Measurements from ENCODE around the gene CRTC3.
A peak's percentile ranks its signal among the peaks of the same experiment; 100 is the strongest.
"Not testable (repeated sequence)": the region's sequence is repeated elsewhere in the genome, so short reads cannot be mapped to it uniquely, and the experiment has no call there.

The CRTC3 gene

DNA sequence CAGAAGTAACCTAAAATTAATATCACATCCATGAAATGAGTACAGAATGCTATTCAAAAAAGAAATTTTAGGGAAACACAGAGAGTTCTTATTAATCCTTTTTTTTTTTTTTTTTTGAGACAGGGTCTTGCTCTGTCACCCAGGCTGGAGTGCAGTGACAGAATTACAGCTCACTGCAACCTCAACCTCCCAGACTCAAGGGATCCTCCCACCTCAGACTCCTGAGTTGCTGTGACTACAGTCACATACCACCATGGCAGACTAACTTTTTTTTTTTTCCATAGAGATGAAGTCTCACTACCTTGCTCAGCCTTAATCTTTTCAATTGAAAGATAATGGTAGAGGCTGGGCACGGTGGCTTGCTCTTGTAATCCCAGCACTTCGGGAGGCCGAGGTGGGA is 6.3 kb upstream of the CRTC3 start:
- DNase-seq = no peak

DNA sequence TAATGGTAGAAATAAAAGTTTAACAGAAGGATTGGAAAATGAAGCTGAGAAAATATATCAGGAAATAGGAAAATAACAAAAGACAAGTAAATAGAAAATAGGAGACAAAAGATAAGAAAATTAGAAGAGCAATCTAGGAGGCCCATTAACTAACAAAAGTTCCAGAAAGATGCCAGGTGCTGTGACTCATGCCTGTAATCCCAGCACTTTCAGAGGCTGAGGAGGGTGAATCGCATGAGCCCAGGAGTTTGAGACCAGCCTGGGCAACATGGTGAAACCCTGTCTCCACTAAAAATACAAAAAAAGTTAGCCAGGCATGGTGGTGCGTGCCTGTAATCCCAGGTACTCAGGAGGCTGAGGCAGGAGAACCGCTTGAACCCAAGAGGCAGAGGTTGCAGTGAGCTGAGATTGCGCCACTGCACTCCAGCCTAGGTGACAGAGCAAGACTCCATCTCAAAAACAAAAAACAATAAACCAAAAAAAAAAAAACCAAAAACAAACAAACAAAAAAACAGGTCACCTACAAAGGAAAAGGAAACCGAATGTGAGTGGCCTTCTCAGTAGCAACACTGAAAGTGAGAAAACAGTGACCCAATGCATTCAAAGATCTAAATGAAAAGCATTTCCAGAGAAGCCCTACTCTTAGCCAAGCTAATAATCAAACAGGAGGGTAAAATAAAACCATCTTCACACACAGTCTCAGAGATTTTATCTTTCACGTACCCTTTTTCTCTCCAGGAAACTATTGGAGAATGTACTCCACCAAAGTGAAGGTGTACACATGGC is 5.5 kb upstream of the CRTC3 start:
- DNase-seq = not testable (repeated sequence)

DNA sequence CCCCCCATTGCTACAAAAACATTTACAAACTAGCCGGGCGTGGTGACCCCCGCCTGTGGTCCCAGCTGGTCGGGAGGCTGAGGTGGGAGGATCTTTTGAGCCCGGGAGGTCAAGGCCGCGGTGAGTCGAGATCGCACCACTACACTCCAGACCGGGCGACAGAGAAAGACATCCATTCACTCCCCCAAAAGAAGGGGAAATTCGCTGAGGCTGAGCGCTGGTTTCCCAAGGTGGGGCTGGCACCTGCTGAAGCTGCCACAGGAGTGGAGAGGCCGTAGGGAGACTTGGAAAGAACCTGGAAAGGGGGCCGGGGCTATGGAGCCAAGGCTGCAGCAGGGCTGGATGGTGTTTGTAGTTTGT is 732 bp upstream of the CRTC3 start:
- no peak for DNase-seq

DNA sequence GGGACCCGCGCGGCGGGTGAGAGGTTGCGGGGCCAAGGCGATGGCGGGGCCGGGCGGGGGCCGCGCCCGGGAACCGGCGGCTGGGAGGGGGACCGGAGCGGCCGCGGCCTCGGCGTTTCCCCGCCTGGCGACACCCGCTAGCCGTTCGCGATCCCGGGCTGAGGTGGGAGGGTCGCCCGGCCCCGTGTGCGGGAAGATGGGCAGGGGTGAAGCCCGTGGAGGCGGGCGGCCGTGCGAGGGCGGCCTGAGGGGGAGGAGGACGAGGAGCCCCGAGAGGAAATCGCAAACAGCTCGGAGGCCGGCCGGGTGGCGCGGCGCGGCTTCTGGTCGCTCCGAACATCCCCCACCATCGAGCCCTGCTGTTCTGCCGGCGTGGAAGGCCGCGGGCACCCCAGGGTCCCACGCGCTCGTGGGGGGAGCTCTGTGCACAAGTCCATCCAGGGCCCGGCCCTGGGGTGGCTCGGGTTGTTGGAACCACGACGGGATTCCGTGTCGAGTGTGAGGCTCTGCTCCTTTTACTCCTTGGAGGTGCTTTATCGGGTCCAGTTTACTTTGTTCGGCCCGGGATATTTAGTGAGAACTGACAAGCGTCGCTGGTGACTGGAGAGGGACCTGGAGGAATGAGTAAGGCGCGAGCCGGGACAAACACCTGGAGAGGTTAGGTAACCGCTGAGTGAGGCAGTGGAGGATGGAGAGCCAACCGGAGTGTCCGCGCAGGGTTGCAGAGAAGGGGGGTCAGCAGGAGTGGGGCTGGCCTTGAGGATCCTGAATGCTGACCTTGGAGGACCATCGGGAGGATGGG is 728 bp downstream of the CRTC3 start:
- peak; percentile 22 for DNase-seq

DNA sequence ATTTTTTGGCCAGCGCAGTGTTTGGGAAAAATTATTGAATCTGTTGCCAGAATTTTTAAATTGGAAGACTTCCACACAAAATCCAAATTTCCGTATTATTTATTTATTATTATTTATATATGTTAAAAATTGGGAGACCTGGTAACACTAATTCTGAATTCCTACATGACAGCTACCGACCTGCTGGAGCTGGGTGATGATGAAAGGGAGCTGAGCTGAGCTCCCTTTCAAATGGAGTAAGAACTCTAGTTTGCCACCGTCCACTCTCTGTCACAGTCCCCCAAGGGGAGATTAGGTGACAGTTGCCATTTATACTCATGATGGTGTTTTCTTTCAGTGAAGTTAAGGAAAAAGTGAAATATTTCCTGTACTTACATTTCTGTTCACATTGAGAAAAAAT is 1.4 kb downstream of the CRTC3 start:
- DNase-seq = no peak

DNA sequence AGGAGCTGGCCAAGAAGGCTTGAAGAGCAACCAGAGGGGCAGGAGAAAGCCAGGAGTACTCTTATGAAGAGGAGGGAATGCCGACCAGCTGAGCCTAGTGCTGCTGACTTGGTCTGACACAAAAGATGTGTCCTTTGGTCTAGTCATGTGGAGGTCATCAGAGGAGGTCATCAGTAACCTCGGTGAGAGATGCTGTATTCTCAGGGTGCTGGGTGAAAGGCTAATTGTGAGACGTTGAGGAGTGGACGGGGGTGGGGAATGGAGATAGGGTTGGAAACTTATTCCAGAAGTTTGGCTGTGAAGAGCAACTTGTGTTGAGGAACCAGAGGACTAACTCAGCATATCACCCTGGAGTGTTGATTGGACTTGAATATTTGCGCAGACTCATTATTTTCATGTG is 5.5 kb downstream of the CRTC3 start:
- no peak for DNase-seq

DNA sequence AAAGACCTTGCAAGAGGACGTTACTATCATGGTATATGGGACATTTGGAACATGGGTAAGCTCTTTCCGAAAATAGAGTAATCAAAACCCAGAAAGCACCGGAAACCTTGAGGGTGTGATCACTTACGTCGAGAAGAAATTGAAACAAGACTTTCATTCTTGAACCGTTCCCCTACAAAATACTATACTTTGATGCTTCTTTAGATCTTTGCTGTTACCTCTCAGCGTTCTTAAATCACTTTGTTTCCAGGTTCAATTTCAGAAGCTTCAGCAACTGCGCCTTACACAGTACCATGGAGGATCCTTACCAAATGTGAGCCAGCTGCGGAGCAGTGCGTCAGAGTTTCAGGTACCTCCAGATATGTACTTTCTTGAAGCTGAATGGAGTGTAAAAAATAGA is 10.1 kb downstream of the CRTC3 start:
- no peak for DNase-seq

DNA sequence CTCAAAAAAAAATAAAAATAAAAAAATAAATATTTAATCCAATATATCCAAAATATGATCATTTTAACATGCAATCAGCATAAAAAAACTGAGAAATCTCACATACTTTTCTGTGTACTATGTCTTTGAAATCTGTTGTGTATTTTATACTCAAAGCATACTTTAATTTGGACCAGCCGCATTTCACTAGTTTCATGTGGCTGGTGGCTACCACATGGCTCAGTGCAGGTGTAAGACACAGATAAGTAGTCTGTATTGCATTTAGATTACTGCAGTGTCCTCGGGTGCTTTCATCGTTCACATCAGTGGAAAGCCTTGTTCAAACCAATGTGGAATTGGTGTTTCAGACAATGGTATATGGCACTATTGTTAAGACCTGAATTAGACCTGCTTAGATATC is 11.0 kb downstream of the CRTC3 start:
- DNase-seq = no peak

DNA sequence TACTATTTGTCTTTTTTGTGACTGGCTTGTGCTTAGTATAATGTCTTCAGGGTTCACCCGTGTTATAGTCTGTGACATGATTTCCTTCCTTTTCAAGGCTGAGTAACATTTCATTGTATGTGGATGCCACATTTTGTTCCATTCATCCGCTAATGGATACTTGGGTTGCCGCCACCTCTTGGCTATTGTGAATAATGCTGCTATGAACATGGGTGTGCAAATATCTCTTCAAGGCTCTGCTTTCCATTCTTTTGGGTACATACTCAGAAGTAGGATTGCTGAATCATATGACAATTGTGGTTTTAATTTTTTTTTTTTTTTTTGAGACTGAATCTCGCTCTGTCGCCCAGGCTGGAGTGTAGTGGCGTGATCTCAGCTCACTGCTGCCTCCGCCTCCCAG is 15.4 kb downstream of the CRTC3 start:
- no peak for DNase-seq

DNA sequence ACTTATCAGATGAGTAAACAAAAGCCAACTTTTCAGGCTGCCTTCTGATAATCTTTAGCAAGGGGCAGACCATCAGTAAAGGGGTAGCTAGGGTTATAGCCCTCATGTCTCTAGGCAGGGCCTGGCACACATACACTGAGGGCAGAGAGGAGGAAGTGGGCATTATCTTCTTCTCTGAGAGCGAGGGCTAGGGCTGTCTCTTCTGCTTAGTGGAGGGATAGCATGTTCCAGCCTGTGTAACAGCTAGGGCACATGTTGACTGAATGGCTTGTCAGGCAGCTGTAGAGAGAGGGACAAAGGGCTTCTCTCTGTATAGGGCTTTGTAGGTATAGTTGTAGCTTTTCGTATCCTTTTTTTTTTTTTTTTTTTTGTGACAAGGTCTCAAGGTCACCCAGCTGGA is 17.8 kb downstream of the CRTC3 start:
- no peak for DNase-seq

DNA sequence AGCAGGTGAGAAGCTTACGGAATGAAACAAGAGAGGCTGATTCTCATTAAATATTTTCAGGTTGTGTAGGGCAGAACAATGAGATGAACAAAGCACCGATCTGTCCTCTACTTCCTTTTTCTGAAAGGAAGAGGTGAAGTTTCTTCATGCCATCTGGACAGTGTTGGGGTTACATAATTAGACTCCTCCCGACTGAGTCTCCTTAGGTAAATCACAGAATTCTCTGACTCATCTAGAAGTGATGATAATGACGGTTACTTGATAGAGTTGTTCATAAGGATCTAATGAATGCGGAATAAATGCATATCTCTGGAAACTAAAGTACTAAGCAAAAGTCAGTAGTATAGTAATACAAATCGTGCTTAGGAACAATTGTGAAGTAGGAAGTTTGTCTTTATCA is 21.2 kb downstream of the CRTC3 start:
- DNase-seq = no peak

DNA sequence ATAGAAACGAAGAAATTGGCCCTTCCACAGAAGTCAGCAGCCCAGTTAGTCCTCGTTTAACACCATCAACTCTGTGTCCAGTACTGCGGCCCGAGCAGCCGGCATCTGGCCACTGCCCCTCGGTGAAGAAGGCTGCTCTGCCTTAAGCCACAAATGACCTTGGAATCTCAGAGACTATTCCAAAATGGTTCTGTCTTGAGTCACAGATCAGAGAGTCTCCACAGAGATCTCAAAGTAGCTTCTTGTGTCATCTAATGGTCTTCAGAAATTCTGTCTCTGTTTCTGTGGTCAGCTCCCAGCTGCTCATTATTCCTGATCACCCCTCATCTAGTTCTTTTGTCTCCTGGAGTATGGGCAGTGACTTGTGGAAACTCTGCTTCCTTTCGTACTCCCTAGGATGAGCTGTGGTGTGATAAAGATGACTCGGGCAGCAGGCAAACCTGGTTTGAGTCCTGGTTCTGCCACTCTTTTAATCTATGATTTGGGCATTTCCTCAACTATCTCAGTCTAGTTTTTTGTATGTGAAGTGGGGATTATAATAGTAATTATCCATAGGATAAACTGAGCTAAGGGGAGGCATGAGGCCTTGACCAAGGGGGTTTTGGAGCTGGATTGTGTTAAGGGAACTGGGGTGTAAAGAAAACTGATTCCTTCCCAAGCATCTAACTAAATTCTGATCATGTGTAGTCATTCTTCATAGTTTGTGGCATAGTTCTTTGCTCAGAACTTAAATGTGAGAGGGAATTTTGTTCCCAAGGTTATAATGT is 22.6 kb downstream of the CRTC3 start:
- DNase-seq = no peak

DNA sequence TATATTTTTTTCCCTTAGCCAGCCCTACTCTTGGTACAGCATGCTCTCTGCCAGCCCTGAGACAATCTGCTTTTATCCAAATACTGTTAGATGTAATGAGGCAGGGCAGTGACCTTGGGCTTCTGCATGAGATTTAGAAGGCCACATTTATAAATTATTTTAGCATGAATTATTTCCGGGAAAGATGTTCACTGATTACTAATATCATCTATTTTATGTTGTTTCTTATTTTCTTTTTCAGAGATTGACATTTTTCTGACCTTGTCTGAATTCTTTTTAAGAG is 23.1 kb downstream of the CRTC3 start:
- DNase-seq = no peak

DNA sequence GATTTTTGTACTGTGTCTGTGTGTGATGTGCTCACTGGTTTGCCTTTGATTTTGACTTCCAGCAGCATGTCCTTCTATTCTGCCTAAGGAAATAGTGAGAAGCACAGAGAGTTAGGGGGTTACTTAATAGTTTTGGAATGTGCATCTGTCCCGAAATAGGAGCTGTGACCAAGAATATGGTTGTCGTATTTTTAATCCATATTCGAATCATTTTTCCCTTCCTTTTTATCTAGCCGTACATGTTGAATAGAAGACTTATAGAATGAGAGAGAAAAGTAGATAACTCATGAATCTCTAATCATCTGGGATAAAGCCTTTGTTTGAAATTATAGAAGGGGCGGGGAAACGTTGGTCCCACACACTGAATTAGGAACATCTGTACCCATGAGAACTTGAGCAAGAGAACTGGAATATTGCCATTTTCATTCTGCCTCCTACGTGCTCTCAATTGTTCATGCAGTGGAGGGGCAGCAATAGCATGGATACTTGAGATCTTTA is 23.6 kb downstream of the CRTC3 start:
- DNase-seq = no peak

DNA sequence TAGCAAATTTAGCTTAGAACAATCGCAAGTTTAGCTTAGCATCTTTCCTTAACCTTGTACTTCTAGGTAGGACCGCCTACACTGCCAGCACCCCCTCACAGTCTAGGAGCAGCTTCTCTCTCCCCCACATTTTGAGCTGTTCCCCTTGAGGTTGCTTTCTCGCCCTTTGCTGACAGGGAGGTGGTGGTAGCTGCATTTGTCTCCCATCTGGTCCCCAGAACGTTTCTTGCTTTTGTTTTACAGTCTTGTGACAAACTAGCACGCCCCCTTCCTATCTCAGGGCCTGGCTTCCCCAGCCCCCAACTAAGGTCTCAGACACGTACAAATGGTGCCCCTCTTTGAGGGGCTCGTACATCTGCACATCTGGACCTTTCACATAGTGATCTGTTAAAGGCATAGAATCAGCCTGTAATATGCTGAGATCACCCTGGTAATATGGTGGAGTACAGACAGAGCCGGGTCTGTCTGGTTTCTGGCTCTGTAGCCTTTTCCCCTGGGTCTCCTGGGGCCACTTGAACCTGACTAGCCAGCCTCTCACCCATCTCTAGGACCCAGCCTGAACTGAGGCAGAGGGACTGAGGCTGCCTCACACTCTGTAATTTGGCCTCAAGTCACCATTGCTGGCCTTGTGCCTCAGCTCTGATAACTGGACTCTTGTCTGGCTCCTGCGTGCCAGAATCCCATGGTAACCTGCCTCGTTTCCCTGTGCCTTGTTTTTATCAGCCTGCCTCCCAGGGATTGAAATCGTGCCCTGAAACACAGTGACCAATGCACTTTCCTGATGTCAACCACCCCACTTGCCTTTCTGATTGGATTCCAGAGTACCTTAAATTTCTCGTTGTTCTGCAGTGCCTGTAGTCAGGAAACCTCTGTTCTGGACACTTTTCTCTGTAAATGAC is 27.7 kb downstream of the CRTC3 start:
- no peak for DNase-seq

DNA sequence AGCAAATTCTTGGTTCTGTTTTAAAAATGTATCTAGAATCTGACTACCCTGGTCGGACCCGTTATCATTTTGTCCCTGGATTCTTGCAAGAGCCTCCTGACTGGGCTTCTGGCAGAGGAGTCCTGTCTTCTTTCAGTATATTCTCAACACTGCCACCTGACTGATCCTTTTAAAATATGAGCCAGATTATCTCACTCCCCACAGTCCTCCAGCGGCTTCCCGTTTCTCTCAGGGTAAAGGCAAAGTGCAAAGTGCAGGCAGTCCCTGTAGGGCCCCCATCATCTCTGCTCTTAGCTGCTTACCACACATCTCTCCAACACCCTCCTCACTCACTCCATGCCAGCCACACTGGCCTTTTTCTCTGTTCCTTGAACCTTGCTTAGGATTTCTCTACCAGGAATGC is 28.4 kb downstream of the CRTC3 start:
- no peak for DNase-seq

DNA sequence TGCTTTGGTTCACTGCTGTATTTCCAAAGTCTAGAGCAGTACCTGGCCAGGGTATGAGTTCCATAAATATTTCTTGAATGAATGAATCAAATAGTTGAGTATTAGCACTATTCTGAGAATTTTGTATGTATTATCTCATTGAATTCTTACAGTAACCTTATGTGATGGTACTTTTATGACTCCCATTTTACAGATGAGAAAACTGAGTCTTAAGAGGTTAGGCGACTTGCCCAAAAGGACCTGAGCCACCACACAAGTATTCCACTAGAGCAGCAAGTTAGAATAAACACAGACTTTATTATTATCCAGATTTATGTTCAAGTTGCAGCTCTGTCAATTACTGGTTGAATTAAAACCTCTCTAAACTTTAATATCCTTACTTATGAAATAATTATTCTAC is 29.4 kb downstream of the CRTC3 start:
- no peak for DNase-seq

DNA sequence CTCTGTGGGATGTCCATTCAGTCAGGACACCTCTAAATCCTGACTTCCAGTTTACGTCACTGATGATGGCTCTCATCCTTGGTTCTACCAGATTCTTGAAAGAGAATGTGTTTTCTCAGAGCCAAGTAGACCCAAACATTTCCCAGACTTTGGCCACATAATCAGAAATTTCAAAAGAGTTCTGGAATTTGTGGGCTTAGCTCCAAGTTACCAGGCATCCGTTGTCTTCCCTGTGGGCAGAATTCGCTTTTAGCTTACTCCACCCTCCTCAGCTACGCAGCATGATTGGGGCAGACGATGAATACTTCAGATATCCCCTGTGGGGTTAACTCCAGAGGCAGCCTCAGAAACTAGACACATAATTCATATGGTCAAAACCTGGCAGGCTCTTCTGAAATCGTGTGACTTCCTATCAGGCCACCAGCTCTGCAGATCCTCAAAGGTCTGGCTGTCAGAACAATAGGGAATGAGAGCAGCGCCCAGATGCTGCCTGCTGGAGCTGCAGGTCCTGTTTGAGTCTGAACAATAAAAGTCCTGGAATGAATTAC is 30.6 kb downstream of the CRTC3 start:
- DNase-seq = no peak

DNA sequence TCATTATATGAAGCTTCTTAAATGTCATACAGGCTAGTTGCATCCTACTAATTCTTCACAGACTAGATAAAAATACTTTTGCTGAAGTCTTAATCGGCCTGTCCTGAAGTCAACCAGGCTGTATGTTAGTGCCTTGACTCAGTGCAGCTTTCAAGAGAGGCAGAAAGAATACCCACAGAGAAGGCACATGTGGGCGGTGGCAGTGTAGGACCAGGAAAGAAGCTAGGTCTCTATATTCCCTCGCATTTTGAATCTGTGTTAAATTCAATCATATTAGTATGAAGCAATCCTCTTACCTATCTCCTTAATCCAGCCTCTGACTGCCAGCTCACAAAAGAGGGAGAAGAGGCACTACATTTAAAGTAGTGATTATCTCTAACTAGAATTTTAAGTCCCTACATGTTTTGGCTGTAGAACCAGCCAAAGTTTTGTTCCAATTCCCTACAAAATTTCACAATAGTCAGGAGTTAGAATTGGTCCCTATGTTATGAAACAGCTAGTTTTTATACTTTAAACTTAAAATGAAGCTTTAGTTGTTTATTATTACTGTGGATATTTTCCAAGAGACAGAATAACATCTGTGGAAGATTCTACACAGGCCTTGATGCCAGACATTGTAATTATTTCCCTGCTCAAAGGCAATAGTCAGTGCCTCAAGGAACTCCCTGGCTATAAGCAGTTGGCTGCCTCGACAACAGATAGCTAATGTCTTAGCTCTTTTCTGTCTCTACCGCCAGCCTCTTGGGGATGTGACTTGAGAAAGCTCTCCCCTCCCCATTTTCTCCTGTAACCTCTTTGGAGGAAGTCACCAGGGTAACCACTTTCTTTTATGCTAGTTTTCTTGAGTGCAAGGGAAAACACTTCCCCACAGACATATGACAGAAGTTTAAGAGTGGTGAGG is 31.9 kb downstream of the CRTC3 start:
- no peak for DNase-seq

DNA sequence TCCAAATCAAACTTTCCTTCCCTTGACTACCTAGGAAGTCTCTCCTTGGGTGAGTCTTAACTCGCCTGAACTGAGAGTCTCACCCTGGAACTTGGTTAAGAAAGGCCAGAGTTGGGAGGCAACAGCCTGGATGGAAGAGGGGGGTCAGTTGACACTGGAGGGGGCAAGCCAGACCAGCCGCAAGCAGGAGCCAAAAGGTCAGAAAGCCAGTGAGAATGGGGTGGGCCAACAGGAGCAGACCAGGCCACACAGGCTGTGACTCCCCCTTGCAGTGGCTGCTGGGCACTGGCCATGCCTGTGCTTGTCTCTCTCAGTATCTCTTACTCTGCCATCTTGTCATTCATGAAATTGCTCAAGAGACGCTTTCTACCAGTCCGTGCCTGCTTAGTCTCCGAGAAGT is 32.9 kb downstream of the CRTC3 start:
- no peak for DNase-seq

DNA sequence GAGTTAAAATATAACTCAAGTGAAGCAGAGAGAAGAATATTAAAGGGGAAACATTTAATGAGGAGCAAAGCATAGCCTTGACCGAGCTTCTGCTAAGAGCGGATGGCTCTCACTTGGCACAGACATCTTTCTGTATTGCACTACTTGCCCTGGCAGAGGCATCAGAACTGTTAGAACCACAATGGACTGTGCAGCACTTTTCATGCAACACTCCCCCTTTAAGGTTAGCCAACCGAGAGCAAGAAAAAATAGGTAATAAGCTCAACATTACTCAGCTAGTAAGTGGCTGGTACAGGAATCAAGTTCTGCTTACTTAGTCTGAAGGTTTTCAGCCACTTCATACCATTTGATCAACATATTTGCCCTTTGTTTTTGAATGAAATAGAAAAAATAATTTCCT is 33.7 kb downstream of the CRTC3 start:
- DNase-seq = no peak

Data from activated CD4-positive, alpha-beta T cell treated with anti-CD3 and anti-CD28 coated beads for 1 hour (primary cell).